HEK293 (cell line): ENCODE measurements around the gene RALGAPA2.

Source experiments
- CTCF ChIP-seq: fragments of 450-650 bp; formaldehyde crosslinking; IDR thresholded peaks from 2 replicates; pipeline ENCODE4 v1.5.1; 2016; ENCODE audit warnings: missing biosample characterization, missing genetic modification characterization
- KLF8 ChIP-seq: fragments of 450-650 bp; formaldehyde crosslinking; IDR thresholded peaks from 2 replicates; pipeline ENCODE4 v1.5.1; 2016; ENCODE audit warnings: missing biosample characterization, missing genetic modification characterization
- ZNF529 ChIP-seq: fragments of 450-650 bp; formaldehyde crosslinking; IDR thresholded peaks from 2 replicates; pipeline ENCODE4 v1.5.1; 2017; ENCODE audit warnings: missing genetic modification characterization, missing biosample characterization; ENCODE audit not compliant: insufficient replicate concordance

- TF ChIP-seq CTCF (tag by site-specific recombination) (no peak), ZNF529 (tag by site-specific recombination) (no peak), KLF8 (tag by site-specific recombination) (no peak)
Measured at GRCh38 chr20:20364593-20365479, 347.6 kb downstream of the RALGAPA2 start.
